ENCODE data around the gene PER1. TPM values are rescaled to one million over a fixed set of nuclear protein-coding genes. Genes with fewer than 3 reads are reported as not detected.
A peak's percentile ranks its signal among the peaks of the same experiment; 100 is the strongest.

Gene PER1
- total and polyA plus RNA-seq, 2 of the 13 experiments (the other 11 are each of a cell fraction or from before 2014, with no cell fraction given) = 2.6 to 3.6 TPM

- TF ChIP-seq NKX3-1 (CRISPR knock-in tag; IDR thresholded peaks at IDR 0.05) (peak; percentile 95), PRMT3 (CRISPR knock-in tag; IDR thresholded peaks at IDR 0.05; ENCODE audit: borderline replicate concordance, low read depth) (peak; percentile 90; the same call in 1 of the 2 replicates), BCL6 (CRISPR knock-in tag; IDR thresholded peaks at IDR 0.05) (peak; percentile 87), ZBTB37 (CRISPR knock-in tag; IDR thresholded peaks at IDR 0.05) (no peak), PHF8 (CRISPR knock-in tag; IDR thresholded peaks at IDR 0.05) (peak; percentile 72), XRCC5 (optimal IDR thresholded peaks at IDR 0.05; ENCODE audit: low read length) (peak; percentile 8), U2AF1 (optimal IDR thresholded peaks at IDR 0.05; ENCODE audit: low read depth, low read length) (peak; percentile 67), ZNF878 (CRISPR knock-in tag; IDR thresholded peaks at IDR 0.05) (peak; percentile 99), CC2D1A (CRISPR knock-in tag; IDR thresholded peaks at IDR 0.05) (peak; percentile 81; the same call in 1 of the 2 replicates), DZIP1 (CRISPR knock-in tag; IDR thresholded peaks at IDR 0.05) (no peak), ARNTL (CRISPR knock-in tag; IDR thresholded peaks at IDR 0.05) (peak; percentile 55; the same call in 1 of the 2 replicates), ATRX (CRISPR knock-in tag; IDR thresholded peaks at IDR 0.05; ENCODE audit: borderline replicate concordance) (no peak), ZNF484 (CRISPR knock-in tag; IDR thresholded peaks at IDR 0.05; ENCODE audit: borderline replicate concordance, low read depth) (no peak), ZNF34 (CRISPR knock-in tag; IDR thresholded peaks at IDR 0.05; ENCODE audit: borderline replicate concordance) (no peak), NR3C1 (CRISPR knock-in tag; IDR thresholded peaks at IDR 0.05) (no peak), TERF1 (CRISPR knock-in tag; IDR thresholded peaks at IDR 0.05) (peak; percentile 85; the same call in 1 of the 2 replicates), WIZ (CRISPR knock-in tag; IDR thresholded peaks at IDR 0.05) (no peak), TOE1 (CRISPR knock-in tag; IDR thresholded peaks at IDR 0.05) (peak; percentile 100), HOXA5 (CRISPR knock-in tag; IDR thresholded peaks at IDR 0.05) (no peak; the same call in none of the 2 replicates), ZFYVE20 (CRISPR knock-in tag; IDR thresholded peaks at IDR 0.05; ENCODE audit: borderline replicate concordance, low read depth) (0 out of 2 replicates have a peak, but pooled peaks have one; percentile 84), REL (CRISPR knock-in tag; conservative IDR thresholded peaks at IDR 0.05) (peak; percentile 90), ZNF761 (CRISPR knock-in tag; conservative IDR thresholded peaks at IDR 0.05) (no peak), CSRNP1 (CRISPR knock-in tag; IDR thresholded peaks at IDR 0.05) (peak; percentile 82; the same call in 1 of the 2 replicates)
Observed at GRCh38 chr17:8173056-8173870, 21.1 kb upstream of the PER1 start (continued).

Measured in HepG2 (cell line).